Measurements from ENCODE around the gene ARHGAP26.
"Not testable (repeated sequence)": the region's sequence is repeated elsewhere in the genome, so short reads cannot be mapped to it uniquely, and the experiment has no call there.

Gene ARHGAP26

GRCh38 chr5:142906863-142907671 is 136.9 kb downstream of the ARHGAP26 start:
- DNase-seq (ENCODE audit: low spot score) = no peak

- no peak for DNase-seq (ENCODE audit: low spot score)
Measured at GRCh38 chr5:142908659-142909058, 138.5 kb downstream of the ARHGAP26 start.

- DNase-seq (ENCODE audit: low spot score) = no peak
Measured at GRCh38 chr5:142910128-142910527, 140.0 kb downstream of the ARHGAP26 start.

- no peak for DNase-seq (ENCODE audit: low spot score)
Measured at GRCh38 chr5:142911170-142911569, 141.0 kb downstream of the ARHGAP26 start.

GRCh38 chr5:142911775-142912174 is 141.6 kb downstream of the ARHGAP26 start:
- DNase-seq (ENCODE audit: low spot score) = no peak

- no peak for DNase-seq (ENCODE audit: low spot score)
Measured at GRCh38 chr5:142913728-142914338, 143.7 kb downstream of the ARHGAP26 start.

- no peak for DNase-seq (ENCODE audit: low spot score)
Measured at GRCh38 chr5:142915038-142915437, 144.9 kb downstream of the ARHGAP26 start.

- DNase-seq (ENCODE audit: low spot score) = peak; percentile 73
Measured at GRCh38 chr5:142915813-142916424, 145.7 kb downstream of the ARHGAP26 start.

- DNase-seq (ENCODE audit: low spot score) = no peak
Measured at GRCh38 chr5:142918959-142919635, 148.9 kb downstream of the ARHGAP26 start.

GRCh38 chr5:142920849-142921612 is 150.9 kb downstream of the ARHGAP26 start:
- DNase-seq (ENCODE audit: low spot score) = no peak

GRCh38 chr5:142922223-142922952 is 152.2 kb downstream of the ARHGAP26 start:
- DNase-seq (ENCODE audit: low spot score) = peak; percentile 83

GRCh38 chr5:142924135-142924883 is 154.1 kb downstream of the ARHGAP26 start:
- DNase-seq (ENCODE audit: low spot score) = no peak

GRCh38 chr5:142925795-142926194 is 155.6 kb downstream of the ARHGAP26 start:
- no peak for DNase-seq (ENCODE audit: low spot score)

- DNase-seq (ENCODE audit: low spot score) = peak; percentile 87
Measured at GRCh38 chr5:142926549-142926948, 156.4 kb downstream of the ARHGAP26 start.

- not testable (repeated sequence) for DNase-seq (ENCODE audit: low spot score)
Measured at GRCh38 chr5:142928999-142929398, 158.8 kb downstream of the ARHGAP26 start.

- DNase-seq (ENCODE audit: low spot score) = no peak
Measured at GRCh38 chr5:142929587-142929986, 159.4 kb downstream of the ARHGAP26 start.

- DNase-seq (ENCODE audit: low spot score) = no peak
Measured at GRCh38 chr5:142930395-142931110, 160.4 kb downstream of the ARHGAP26 start.

- DNase-seq (ENCODE audit: low spot score) = no peak
Measured at GRCh38 chr5:142931896-142932686, 161.9 kb downstream of the ARHGAP26 start.
